ENCODE measurements around the gene AQP1. TPM values are rescaled to one million over a fixed set of nuclear protein-coding genes. Genes with fewer than 3 reads are reported as not detected.

Gene AQP1
- total and polyA plus RNA-seq, 4 donors = 8.9 to 76.3 (median 23.5) TPM

- TF ChIP-seq, protein P1, sequence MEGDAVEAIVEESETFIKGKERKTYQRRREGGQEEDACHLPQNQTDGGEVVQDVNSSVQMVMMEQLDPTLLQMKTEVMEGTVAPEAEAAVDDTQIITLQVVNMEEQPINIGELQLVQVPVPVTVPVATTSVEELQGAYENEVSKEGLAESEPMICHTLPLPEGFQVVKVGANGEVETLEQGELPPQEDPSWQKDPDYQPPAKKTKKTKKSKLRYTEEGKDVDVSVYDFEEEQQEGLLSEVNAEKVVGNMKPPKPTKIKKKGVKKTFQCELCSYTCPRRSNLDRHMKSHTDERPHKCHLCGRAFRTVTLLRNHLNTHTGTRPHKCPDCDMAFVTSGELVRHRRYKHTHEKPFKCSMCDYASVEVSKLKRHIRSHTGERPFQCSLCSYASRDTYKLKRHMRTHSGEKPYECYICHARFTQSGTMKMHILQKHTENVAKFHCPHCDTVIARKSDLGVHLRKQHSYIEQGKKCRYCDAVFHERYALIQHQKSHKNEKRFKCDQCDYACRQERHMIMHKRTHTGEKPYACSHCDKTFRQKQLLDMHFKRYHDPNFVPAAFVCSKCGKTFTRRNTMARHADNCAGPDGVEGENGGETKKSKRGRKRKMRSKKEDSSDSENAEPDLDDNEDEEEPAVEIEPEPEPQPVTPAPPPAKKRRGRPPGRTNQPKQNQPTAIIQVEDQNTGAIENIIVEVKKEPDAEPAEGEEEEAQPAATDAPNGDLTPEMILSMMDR (IDR thresholded peaks at IDR 0.05; ENCODE audit: low read depth, low read length, missing input control) = no peak
- no peak for TF ChIP-seq FOXA1 (IDR thresholded peaks at IDR 0.05)
- TF ChIP-seq, protein P2, sequence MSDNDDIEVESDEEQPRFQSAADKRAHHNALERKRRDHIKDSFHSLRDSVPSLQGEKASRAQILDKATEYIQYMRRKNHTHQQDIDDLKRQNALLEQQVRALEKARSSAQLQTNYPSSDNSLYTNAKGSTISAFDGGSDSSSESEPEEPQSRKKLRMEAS (IDR thresholded peaks at IDR 0.05) = no peak
These were observed 40.7 kb upstream of the AQP1 start (continued) for GRCh38 chr7:30870821-30871518.

GRCh38 chr7:30871655-30872054 lies 40.0 kb upstream of the AQP1 start:
- peaks cover 4 to 16% (median 12%) of the 10 kb centered on the region in 4 donors for H3K4me1 ChIP-seq (ENCODE audit: control insufficient read depth in 4 of 4, insufficient read depth in 4 of 4, low read length in 3 of 4)
- TF ChIP-seq YY1 (IDR thresholded peaks at IDR 0.05) (no peak), RAD21 (IDR thresholded peaks at IDR 0.05) (no peak), RXRA (IDR thresholded peaks at IDR 0.05) (no peak), SP1 (IDR thresholded peaks at IDR 0.05) (no peak), EGR1 (IDR thresholded peaks at IDR 0.05; ENCODE audit: low read depth in 2 of 2) (no peak), HNF4A (conservative IDR thresholded peaks at IDR 0.05) (no peak), JUND (IDR thresholded peaks at IDR 0.05) (no peak), HNF4G (IDR thresholded peaks at IDR 0.05) (no peak), TAF1 (conservative IDR thresholded peaks at IDR 0.05) (no peak), FOXA2 (IDR thresholded peaks at IDR 0.05) (no peak), GABPA (IDR thresholded peaks at IDR 0.05 in 1 of 2, conservative IDR thresholded peaks at IDR 0.05 in 1 of 2) (no peak), FOXA1 (IDR thresholded peaks at IDR 0.05) (no peak), NR2F2 (IDR thresholded peaks at IDR 0.05) (no peak), ZBTB33 (IDR thresholded peaks at IDR 0.05) (no peak)
- TF ChIP-seq, protein P3, sequence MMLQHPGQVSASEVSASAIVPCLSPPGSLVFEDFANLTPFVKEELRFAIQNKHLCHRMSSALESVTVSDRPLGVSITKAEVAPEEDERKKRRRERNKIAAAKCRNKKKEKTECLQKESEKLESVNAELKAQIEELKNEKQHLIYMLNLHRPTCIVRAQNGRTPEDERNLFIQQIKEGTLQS (IDR thresholded peaks at IDR 0.05) = no peak
- TF ChIP-seq, protein P1 (IDR thresholded peaks at IDR 0.05; ENCODE audit: low read depth, low read length, missing input control) = no peak
- TF ChIP-seq, protein P4, sequence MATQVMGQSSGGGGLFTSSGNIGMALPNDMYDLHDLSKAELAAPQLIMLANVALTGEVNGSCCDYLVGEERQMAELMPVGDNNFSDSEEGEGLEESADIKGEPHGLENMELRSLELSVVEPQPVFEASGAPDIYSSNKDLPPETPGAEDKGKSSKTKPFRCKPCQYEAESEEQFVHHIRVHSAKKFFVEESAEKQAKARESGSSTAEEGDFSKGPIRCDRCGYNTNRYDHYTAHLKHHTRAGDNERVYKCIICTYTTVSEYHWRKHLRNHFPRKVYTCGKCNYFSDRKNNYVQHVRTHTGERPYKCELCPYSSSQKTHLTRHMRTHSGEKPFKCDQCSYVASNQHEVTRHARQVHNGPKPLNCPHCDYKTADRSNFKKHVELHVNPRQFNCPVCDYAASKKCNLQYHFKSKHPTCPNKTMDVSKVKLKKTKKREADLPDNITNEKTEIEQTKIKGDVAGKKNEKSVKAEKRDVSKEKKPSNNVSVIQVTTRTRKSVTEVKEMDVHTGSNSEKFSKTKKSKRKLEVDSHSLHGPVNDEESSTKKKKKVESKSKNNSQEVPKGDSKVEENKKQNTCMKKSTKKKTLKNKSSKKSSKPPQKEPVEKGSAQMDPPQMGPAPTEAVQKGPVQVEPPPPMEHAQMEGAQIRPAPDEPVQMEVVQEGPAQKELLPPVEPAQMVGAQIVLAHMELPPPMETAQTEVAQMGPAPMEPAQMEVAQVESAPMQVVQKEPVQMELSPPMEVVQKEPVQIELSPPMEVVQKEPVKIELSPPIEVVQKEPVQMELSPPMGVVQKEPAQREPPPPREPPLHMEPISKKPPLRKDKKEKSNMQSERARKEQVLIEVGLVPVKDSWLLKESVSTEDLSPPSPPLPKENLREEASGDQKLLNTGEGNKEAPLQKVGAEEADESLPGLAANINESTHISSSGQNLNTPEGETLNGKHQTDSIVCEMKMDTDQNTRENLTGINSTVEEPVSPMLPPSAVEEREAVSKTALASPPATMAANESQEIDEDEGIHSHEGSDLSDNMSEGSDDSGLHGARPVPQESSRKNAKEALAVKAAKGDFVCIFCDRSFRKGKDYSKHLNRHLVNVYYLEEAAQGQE (IDR thresholded peaks at IDR 0.05) = no peak
- TF ChIP-seq, protein P2 (IDR thresholded peaks at IDR 0.05) = no peak
- WGBS = 99% methylated on average over 5 of the region's 5 CpGs
- no peak for DNase-seq (ENCODE audit: low spot score)
- no peaks in the 10 kb centered on the region for H3K9me3 ChIP-seq (ENCODE audit: control insufficient read depth in 4 of 4, low read length in 3 of 4)
- no peaks in the 10 kb centered on the region for H3K27me3 ChIP-seq (ENCODE audit: control insufficient read depth in 4 of 4, insufficient read depth in 4 of 4, low read length in 3 of 4)
- no peak overlapping the region for H3K9ac ChIP-seq (ENCODE audit: low read depth in 1 of 2, low read length in 2 of 2)
- H3K4me3 ChIP-seq (ENCODE audit: low read depth in 1 of 3, low read length in 3 of 3) = no peak overlapping the region
- no peaks in the 10 kb centered on the region for H3K36me3 ChIP-seq (ENCODE audit: control insufficient read depth in 4 of 4, insufficient read depth in 3 of 4, low read depth in 1 of 4, low read length in 3 of 4)
- H3K27ac ChIP-seq (ENCODE audit: low read depth in 1 of 2, low read length in 2 of 2) = no peak overlapping the region
